Left renal pelvis (tissue), 4 donors: ENCODE data around the gene SCNN1A. TPM values are rescaled to one million over a fixed set of nuclear protein-coding genes. Genes with fewer than 3 reads are reported as not detected.

Experiments
- DNase-seq, 4 donors: peaks; one replicate each; pipeline ENCODE4 v3.0.0-alpha.2; 2013; ENCODE audit warnings: low read depth in 4 of 4, low spot score in 3 of 4
- polyA plus RNA-seq, 4 donors: library from polyadenylated mRNA; unstranded; fragments of 120-200 nt; gene quantifications; one replicate each; pipeline ENCODE4 v1.2.1, GENCODE V29; 2013; ENCODE audit not compliant: insufficient read length in 4 of 4

SCNN1A gene
- polyA plus RNA-seq, 4 donors = 12.6 to 77.8 (median 68.9) TPM

DNA sequence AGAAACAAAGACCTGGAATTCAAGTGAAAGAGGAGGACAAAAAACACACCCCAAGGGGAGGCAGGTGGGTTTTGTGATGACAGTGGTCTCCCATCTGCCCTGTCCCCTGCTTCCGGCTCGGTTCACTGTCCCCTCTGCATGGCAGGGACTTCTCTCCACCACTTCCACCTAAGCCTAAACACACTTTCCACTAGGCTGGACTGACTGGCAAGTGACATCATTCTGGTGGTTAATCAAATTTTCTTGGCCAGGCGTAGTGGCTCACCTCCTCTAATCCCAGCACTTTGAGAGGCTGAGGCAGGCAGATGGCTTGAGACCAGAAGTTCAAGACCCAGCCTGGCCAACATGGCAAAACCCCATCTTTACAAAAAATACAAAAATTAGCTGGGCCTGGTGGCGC, 53.0 kb downstream of the SCNN1A start:
- no peak for DNase-seq

DNA sequence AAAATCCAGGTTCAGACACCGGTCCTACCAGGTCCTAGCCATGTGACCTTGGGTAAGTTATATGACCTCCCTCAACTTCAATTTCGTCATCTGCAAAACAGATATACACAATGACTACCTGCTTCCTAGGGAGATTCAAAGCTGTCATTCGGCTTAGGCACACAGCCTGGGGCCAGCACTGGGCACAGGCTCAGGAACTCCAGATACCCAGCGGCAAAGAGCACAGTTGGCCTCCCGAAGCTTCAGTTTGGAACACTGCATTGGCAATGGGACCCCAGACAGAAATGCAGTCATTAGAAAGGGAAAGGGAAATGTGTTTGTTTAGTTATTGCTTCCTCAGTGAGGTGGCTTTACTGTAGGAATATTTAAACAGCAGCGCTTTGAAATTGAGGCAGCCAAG, 53.5 kb downstream of the SCNN1A start:
- no peak for DNase-seq

DNA sequence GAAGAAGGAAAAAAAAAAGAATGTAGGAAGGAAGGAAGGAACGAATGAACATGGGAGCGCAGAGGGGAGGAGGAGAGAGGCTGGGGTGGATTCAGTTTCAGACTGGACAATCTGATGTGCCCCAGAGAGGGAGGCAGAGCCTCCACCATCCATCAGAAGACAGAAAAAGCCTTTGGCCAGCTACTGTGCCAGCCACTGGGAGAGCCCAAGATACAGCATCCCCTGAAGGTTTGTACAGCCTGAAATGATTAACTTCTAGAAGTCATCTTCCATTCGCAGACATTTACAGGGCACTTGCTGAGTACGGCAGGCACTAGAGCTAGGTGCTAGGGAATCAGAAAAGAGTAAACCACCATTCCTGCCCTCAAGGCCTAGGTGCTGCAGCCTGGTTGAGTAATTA, 55.9 kb downstream of the SCNN1A start:
- no peak for DNase-seq

DNA sequence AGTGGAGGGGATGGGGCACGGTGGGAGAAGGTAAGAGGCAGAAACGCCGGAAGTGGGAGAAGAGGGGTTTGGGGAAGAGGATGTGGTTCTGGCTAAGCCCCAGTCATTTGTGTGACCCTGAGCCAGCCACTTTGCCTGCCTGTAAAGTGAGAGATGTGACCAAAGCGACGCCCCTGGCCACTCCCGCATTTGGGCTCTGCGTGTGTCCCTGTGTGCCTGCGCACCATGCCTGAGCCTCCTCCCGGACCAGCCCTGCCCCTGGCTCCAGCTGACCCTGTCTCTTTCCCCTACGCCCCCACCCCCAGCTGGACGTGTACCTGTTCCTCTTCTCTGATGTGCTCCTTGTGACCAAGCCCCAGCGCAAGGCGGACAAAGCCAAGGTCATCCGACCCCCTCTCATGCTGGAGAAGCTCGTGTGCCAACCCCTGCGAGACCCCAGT, 56.9 kb downstream of the SCNN1A start:
- no peak for DNase-seq

DNA sequence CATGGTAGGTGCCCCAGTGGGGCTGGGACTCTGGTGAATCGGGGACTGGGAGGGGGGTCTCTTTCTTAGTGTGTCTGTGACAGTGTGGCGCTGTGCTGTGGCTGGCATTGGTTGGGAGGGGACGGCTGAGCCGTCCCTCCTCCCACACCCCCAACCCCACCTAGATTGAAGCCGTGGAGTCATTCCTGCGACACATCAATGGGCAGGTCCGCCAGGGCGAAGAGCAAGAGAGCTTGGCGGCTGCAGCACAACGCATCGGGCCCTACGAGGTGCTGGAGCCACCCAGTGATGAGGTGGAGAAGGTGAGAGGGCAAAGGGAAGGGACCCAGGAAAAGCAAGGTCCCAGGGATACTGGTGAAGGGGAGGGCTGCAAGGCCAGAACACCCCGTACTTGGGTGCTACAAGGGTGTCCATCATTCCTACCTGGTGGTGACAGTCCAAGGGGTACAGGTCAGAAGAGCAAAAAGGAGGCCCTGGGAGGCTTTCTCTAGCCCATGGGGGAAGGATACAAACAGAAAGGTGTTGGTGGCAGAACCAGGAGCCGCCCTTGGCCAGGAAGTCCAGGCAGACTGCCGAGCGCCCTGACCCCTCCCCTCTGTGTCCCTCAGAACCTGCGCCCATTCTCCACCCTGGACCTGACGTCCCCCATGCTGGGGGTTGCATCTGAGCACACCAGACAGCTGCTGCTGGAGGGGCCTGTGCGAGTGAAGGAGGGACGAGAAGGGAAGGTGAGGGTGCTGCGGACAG, 57.5 kb downstream of the SCNN1A start:
- DNase-seq = no peak

DNA sequence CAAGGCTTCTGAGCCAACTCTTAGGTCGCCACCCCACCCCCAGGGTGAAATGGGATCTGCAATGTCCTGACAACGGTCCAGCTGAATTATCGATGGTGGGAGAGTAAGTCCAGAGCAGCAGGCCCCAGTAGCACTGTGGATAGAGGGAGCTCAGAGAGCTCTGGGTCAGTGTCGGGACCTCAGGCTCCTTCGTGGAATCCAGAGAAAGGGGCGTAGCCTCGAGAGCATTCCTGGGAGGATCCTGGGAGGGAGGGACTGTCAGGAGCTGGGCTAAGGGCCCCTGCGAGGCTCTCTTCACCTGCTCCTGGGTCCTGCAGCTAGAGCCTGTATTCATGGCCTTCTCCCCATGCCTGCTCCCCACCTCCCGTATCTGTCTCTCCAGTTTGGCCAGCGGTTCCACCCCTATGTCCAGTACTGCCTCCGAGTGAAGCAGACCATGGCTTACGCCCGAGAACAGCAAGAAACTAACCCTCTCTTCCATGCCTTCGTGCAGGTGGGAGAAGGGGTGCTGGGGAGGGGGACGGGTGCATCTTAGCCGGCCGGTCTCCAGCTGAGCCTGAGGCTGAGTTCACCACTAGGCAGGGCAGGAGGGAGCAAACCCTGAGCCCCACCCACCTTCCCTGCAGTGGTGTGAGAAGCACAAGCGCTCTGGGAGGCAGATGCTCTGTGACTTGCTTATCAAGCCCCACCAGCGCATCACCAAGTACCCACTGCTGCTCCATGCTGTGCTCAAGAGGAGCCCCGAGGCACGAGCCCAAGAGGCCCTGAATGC, 58.3 kb downstream of the SCNN1A start:
- no peak for DNase-seq

DNA sequence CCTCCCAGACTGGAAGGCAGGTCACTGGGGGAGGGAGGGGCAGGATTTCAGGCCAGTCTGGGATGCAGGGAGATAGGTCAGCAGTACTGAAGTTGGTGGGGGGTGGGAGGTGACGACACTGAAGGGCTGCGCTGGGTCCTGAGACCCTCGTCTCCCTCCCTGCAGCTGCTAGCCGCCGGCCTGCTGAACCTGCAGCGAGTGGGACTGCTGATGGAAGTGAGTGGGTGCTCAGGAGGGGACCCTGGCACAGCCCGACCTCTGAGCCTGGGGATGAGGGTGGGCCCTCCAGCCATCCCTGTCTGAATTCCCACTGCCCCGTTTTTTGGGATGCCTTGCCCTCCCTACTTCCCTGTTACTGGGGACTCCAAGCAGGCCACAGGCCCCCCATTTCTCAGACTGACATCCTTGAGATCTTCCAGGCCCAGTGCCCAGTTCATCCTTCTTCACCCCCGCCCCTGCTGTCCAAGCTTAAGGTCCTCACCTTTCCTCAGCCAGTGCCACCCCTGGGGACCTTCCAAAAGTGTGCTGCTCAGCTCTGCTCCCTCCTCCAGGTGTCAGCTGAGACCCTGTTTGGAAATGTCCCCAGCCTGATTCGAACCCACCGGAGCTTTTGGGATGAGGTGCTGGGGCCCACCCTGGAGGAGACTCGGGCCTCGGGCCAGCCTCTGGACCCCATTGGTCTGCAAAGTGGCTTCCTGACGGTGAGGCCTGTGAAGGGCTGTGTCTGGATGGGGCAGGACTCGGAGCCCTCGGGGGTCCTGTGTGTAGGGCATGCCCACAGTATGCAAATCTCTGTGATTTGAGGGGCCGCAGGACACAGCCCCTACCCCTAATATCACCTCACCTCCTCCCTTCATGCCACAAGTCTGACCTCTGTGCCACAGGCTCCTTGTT, 59.4 kb downstream of the SCNN1A start:
- no peak for DNase-seq

DNA sequence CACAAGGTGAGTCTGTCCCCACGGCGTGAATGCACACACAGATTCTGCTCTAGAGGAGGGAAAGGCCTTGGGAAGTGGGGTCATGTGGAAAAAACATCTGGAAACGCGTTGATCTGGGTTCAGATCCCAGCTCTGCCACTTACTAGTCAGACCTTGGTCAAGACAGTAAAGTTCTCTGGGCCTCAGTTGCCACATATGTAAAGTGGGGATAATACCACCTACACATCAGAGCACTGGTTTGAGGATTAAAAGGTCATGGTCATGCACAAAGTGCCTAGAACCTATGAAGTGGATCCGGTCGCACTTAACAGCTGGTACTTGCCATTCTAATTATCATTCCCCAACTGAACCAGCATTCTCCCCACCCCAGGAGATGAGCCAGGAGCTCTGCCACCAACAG, 60.2 kb downstream of the SCNN1A start:
- no peak for DNase-seq

DNA sequence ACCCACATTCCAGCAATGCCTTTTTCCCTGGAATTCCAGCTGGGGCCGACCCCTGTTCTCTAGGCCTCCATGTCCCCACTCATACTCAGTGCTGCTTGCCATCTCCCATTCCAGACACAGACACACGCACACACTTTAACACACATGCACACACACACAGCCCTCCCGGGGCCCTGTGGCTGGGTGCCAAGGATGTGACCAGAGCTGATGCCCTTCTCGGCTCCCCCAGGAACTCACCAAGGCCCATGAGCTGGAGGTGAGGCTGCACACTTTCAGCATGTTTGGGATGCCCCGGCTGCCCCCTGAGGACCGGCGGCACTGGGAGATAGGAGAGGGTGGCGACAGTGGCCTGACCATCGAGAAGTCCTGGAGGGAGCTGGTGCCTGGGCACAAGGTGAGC, 60.6 kb downstream of the SCNN1A start:
- no peak for DNase-seq

DNA sequence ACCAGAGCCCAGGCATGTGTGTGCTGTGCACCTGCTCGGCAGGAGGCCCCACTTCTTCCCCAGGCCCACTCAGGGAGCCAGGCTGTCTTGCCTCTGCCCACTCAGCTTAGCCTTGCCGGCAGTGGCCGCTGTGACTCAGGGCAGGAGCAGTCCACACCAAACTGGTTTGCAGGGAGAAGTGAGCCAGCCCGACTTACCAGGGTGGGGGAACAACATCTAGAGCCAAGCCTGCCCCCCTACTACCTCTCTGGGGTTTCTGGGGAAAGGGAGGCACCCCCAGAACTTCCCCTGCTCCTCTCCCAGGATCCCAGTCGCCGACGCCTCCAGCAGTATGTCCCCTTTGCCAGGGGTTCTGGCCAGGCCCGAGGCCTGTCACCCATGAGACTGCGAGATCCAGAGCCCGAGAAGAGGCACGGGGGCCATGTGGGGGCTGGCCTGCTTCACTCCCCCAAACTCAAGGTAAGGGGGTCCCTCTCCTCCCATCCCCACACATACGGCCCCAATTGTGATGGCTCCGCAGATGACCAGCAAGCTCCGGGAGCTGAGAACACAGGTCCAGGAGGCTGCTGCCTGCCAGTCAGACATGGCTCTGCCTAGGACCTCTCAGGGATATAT, 61.9 kb downstream of the SCNN1A start:
- DNase-seq = no peak

DNA sequence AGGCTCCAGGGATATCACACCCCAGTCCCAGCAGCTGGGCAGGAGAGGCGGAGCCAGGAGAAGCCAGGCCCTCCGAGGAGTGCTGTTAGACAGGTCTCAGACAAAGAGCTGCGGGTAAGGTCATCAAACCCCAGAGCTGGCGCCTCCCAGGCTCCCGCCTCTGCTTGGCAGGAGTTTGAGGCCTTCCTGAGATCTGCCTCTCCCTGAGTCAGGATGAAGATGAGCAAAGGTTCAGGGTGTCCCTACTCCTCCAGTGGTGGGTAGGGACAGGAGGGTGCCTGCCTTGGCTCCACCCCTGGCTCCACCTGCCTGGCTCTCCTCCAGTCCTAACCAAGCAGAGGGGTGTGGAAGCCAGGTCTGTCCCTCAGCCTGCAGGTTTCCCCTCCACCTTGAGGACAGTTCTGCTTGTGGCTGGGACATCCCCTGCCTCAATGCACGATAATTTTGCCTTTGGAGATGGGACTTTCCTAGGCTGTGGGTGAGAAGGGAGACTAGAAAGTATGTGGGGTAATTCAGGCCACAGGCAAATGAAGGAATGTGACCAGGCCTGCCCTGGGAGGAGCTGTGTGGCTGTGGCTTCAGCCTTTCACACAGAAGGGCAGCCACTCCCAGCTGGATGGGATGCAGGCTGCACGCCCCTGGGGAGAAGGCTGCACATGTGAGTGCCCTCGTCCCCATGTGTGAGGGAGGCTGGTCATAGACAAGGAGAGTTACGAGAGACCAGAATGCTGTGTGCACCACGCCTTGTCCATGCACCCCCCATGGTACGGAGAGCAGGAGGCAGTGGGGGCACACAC, 62.6 kb downstream of the SCNN1A start:
- no peak for DNase-seq

DNA sequence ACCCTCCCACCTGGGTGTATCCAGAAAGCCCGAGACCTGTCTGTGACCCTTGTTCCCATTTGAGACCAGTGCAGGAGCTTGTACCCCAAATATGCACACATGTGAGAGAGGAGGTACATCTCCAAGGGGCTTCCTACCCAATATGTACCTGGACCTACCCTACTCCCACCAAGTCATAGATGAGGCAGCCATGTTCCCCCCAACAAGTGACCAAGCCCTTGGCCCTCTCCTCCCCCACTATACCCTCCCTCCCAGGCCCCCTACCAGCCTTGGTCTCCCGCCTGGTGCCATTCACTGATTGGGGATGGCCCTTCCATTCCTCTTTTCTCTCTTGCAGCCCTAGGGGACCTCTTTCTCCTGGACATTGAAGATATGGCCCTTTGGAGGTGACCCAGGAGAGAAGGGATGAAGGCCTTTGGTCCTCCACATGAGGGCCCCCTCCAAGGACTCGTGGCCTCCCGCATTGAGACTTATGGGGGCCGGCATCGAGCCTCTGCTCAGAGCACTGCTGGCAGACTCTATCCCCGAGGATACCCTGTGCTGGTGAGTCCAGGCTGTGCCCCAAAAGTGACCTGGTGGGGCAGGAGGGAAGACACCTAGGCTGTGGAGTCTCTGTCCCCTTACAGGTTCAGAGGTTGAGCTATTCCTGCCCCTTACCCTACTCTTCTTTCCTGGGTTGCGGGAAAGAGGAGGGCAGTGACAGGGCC, 63.4 kb downstream of the SCNN1A start:
- DNase-seq = no peak

DNA sequence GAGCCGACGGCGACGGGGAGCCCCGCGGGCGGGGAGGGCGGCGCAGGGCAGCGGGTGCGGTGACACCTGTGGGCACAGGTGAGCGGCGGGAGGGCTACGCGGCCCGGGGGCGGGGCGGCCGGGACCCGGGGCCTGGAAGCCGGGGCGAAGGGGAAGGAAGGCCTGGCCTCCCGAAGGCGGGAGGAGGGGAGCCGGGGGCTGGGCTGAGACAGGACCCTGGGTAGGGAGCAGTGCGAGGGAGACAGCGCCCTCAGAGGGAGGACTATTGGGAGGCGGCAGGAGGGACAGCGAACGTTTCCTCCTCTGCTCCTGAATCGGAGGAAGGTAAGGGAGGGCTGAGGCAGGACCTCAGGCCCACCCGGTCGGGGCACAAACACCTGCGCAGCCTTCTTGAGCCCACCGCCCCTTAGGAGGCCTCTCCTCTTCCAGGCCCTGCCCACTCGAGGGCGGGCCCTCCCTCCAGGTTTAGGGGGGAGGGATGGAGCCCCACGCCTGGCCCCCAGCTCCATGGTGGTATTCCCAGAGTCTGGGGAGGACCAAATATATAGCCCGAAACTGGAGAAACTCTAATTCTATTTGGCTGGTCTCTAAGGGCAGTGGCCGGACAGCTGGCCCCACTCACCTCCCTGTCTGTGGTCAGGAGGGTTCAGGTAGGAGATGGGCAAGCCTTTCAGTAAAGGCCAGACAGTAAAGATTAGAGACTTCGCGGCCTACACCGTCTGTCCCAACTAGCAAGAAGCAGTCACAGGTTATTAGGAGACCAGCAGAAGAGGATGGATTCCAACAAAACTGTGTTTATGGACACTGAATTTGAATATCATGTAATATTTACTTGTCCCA, 64.4 kb downstream of the SCNN1A start:
- no peak for DNase-seq

DNA sequence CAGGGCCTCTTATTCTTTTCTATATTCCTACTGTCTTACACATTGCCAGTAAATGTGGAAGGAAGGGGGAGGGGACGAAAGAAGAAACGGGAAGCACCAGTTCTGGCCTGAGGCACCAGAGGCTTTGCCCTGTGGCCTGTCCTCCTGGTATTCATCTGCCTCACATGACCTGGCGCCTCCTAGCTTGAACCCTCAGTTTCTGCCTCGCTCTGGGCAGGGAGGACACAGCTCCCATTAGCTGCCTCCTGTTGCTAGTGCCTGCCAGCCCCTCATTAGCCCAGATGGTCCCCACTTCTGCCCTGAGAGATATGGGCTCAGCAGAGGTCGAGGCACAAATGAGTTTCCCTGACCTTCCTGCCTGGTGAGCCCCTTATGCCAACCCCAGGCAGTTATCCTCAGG, 67.8 kb downstream of the SCNN1A start:
- no peak for DNase-seq

DNA sequence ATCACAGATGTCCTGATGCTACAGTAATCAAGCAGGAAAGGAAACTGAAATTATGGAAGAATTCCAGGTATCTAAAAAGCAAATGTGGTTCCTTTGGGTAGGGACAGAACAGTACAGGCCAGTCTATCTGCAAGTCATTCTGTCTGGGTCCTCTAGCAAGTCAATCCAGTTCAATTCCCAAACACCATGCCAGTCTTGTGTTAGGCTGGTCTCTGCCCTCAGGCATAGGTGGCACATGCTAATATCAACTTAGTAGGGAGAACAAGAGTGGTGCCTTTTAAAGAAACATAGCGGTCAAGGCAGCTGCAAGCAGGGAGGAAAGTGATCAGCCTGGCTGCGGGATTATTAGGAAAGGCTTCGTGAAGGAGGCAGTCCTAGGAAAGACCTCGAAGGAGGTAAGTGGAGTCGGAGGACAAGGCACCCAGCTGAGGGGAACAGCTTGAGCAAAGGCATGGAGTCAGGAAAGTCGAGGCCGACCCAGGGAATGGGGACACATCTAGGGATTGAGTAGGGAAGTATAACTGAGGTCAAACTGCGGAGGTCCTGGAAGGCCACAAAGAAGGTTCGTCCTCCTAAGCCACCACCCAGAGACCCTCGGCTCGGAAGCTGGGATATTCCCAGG, 68.7 kb downstream of the SCNN1A start:
- DNase-seq = no peak

DNA sequence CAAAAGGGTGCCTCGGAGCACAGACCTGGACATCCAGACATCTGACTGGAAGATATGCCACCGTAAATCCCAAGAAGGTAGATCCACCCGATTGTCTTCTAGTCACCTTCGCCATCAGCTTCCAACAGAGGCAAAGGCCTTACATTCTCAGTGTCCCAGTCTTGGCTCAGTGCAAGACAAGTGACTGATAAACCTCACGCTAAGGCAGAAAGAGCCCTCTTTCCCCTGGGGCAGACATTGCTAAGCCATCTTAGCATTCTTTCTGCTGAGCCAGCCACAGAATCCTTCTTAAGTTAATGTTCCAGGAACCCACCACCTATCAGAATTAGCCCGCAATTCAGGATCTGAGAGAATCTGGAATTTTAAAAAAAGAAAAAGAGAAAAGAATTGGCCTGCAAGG, 69.2 kb downstream of the SCNN1A start:
- no peak for DNase-seq

DNA sequence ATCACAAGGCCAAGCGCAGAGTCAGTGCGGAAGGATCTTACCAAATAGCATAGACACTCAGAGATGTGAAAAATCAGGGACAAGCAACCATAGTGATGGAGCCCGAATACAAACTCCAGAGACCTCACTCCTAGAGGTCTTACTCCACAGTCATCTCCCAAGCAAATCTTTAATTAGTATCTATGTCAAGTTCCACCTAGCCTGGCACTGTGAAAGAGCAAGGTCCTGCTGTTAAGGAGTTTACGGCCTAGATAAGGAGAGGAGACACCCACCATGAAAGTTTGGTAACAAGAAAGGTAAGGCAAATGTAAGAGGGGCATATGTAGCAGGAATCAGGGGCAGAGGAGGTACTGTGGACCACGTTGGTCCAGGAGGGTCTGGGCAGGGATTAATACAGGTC, 72.3 kb downstream of the SCNN1A start:
- no peak for DNase-seq

DNA sequence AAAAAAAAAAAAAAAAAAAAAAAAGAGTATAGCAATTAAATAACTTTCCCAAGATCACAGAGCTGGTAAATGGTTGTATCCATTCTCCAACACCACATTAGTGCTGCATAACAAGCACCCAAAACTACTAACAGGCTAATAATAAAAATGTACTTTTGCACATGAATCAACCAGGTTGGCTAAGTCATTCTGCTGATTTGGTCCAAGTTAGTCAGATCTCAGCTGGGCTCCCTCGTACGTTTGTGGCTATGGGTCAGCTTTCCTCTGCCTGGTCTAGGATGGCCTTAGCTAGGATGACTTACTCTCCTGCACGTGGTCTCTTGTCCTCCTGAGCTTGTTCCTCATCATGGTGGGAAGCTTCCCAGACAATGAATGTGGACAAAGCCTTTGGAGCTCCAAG, 72.7 kb downstream of the SCNN1A start:
- no peak for DNase-seq
